WTC11 (cell line): ENCODE data around the gene LTF.

Experiments used
- AR ChIP-seq: fragments of 250-450 bp; sonication (Bioruptor Pico); IDR thresholded peaks from 2 replicates; pipeline ENCODE4 v1.9.0; 2021; ENCODE audit warnings: mild to moderate bottlenecking
- IRF2 ChIP-seq: sonication (generic); formaldehyde crosslinking; IDR thresholded peaks from 2 replicates; pipeline ENCODE4 v1.8.0; 2022; ENCODE audit warnings: low read depth, missing genetic modification reagents, borderline replicate concordance
- NFYB ChIP-seq: sonication (generic); formaldehyde crosslinking; conservative IDR thresholded peaks from 2 replicates; pipeline ENCODE4 v1.8.0; 2022; ENCODE audit warnings: low read depth, missing genetic modification reagents
- PRRX2 ChIP-seq: fragments of 250-450 bp; sonication (Bioruptor Pico); IDR thresholded peaks from 2 replicates; pipeline ENCODE4 v1.8.0; 2021; ENCODE audit warnings: mild to moderate bottlenecking
- ZNF416 ChIP-seq: fragments of 250-450 bp; sonication (Bioruptor Pico); IDR thresholded peaks from 2 replicates; pipeline ENCODE4 v1.9.0; 2021; ENCODE audit warnings: mild to moderate bottlenecking, inconsistent platforms
- TF ChIP-seq, protein P1 (sequence below): fragments of 200-600 bp; IDR thresholded peaks from 2 replicates; pipeline ENCODE4 v1.8.0; 2022; ENCODE audit warnings: antibody characterized with exemption
- TF ChIP-seq, protein P2 (sequence below): sonication (generic); formaldehyde crosslinking; IDR thresholded peaks from 2 replicates; pipeline ENCODE4 v1.8.1; 2023; ENCODE audit warnings: mild to moderate bottlenecking, missing genetic modification reagents, moderate library complexity

- no peak for TF ChIP-seq NFYB (CRISPR knock-in tag)
- TF ChIP-seq, protein P1, sequence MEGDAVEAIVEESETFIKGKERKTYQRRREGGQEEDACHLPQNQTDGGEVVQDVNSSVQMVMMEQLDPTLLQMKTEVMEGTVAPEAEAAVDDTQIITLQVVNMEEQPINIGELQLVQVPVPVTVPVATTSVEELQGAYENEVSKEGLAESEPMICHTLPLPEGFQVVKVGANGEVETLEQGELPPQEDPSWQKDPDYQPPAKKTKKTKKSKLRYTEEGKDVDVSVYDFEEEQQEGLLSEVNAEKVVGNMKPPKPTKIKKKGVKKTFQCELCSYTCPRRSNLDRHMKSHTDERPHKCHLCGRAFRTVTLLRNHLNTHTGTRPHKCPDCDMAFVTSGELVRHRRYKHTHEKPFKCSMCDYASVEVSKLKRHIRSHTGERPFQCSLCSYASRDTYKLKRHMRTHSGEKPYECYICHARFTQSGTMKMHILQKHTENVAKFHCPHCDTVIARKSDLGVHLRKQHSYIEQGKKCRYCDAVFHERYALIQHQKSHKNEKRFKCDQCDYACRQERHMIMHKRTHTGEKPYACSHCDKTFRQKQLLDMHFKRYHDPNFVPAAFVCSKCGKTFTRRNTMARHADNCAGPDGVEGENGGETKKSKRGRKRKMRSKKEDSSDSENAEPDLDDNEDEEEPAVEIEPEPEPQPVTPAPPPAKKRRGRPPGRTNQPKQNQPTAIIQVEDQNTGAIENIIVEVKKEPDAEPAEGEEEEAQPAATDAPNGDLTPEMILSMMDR, result no peak
- TF ChIP-seq, protein P2, sequence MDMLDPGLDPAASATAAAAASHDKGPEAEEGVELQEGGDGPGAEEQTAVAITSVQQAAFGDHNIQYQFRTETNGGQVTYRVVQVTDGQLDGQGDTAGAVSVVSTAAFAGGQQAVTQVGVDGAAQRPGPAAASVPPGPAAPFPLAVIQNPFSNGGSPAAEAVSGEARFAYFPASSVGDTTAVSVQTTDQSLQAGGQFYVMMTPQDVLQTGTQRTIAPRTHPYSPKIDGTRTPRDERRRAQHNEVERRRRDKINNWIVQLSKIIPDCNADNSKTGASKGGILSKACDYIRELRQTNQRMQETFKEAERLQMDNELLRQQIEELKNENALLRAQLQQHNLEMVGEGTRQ (CRISPR knock-in tag), result no peak
- no peak for TF ChIP-seq IRF2
- TF ChIP-seq PRRX2 (CRISPR knock-in tag), result no peak
- no peak for TF ChIP-seq AR (CRISPR knock-in tag)
- no peak for TF ChIP-seq ZNF416 (CRISPR knock-in tag)
Measured at GRCh38 chr3:46466871-46467403, 2.2 kb upstream of the LTF start.
